HG03066 (cell line): ENCODE results near the gene PDE10A.

Source experiments
- ATAC-seq: cut with Tn5 transposase; IDR thresholded peaks from one replicate; pipeline ENCODE4 v1.9.1; 2021; ENCODE audit warnings: low read depth; ENCODE audit not compliant: unreplicated experiment

PDE10A gene

GRCh38 chr6:165446331-165446730, 216.7 kb downstream of the PDE10A start:
- no peak for ATAC-seq

- no peak for ATAC-seq
These were observed 219.6 kb downstream of the PDE10A start for GRCh38 chr6:165443462-165443861.

- no peak for ATAC-seq
These were observed 221.9 kb downstream of the PDE10A start for GRCh38 chr6:165441181-165441580.

GRCh38 chr6:165439928-165440554, 223.0 kb downstream of the PDE10A start:
- no peak for ATAC-seq

- no peak for ATAC-seq
These were observed 236.1 kb downstream of the PDE10A start for GRCh38 chr6:165426892-165427291.

GRCh38 chr6:165422192-165422591, 240.8 kb downstream of the PDE10A start:
- no peak for ATAC-seq

GRCh38 chr6:165417278-165417865, 245.7 kb downstream of the PDE10A start:
- no peak for ATAC-seq

- no peak for ATAC-seq
These were observed 258.3 kb downstream of the PDE10A start for GRCh38 chr6:165404697-165405096.

- ATAC-seq: no peak
These were observed 258.7 kb downstream of the PDE10A start for GRCh38 chr6:165404296-165404695.

GRCh38 chr6:165403006-165403595, 259.9 kb downstream of the PDE10A start:
- no peak for ATAC-seq

- ATAC-seq: no peak
These were observed 261.9 kb downstream of the PDE10A start for GRCh38 chr6:165401092-165401491.

GRCh38 chr6:165390475-165390874, 272.6 kb downstream of the PDE10A start:
- ATAC-seq: no peak

GRCh38 chr6:165389534-165389933, 273.5 kb downstream of the PDE10A start:
- no peak for ATAC-seq

- no peak for ATAC-seq
These were observed 279.7 kb downstream of the PDE10A start for GRCh38 chr6:165383323-165383722.

GRCh38 chr6:165376100-165376499, 286.9 kb downstream of the PDE10A start:
- ATAC-seq: no peak

GRCh38 chr6:165365371-165365770, 297.7 kb downstream of the PDE10A start:
- no peak for ATAC-seq

GRCh38 chr6:165345700-165346099, 317.3 kb downstream of the PDE10A start:
- ATAC-seq: no peak

GRCh38 chr6:165340532-165340931, 322.5 kb downstream of the PDE10A start:
- ATAC-seq: no peak

GRCh38 chr6:165325609-165326008, 337.4 kb downstream of the PDE10A start:
- no peak for ATAC-seq

GRCh38 chr6:165321555-165322145, 341.4 kb downstream of the PDE10A start:
- ATAC-seq: no peak

GRCh38 chr6:165321150-165321549, 341.9 kb downstream of the PDE10A start:
- no peak for ATAC-seq

- ATAC-seq: no peak
These were observed 345.3 kb downstream of the PDE10A start for GRCh38 chr6:165317723-165318122.
